H1 (cell line): ENCODE data around the gene ACTR8. TPM values are rescaled to one million over a fixed set of nuclear protein-coding genes. Genes with fewer than 3 reads are reported as not detected.

Experiments used
- FOSL1 ChIP-seq: IDR thresholded peaks from 2 replicates; pipeline ENCODE4 v1.6.1; 2011; ENCODE audit warnings: mild to moderate bottlenecking, low read depth, low read length, moderate library complexity; ENCODE audit not compliant: insufficient read depth
- JUN ChIP-seq: IDR thresholded peaks from 2 replicates; pipeline ENCODE4 v1.6.1; 2011; ENCODE audit warnings: low read depth, mild to moderate bottlenecking, improper control_type of control experiment, low read length
- PHF8 ChIP-seq: fragments of 200-600 bp; sonication (generic); conservative IDR thresholded peaks from 2 replicates; pipeline ENCODE4 v1.7.1; 2012; ENCODE audit warnings: low read depth, mild to moderate bottlenecking, inconsistent platforms, low read length, moderate library complexity
- RNF2 ChIP-seq: fragments of 200-900, 300-1000 bp; sonication (generic); IDR thresholded peaks from 2 replicates; pipeline ENCODE4 v1.7.1; 2016; ENCODE audit warnings: borderline replicate concordance, low read depth, mild to moderate bottlenecking, antibody characterized with exemption, low read length; ENCODE audit not compliant: poor library complexity, severe bottlenecking; ENCODE audit errors: missing control alignments
- SP1 ChIP-seq: IDR thresholded peaks from 2 replicates; pipeline ENCODE4 v1.6.1; 2011; ENCODE audit warnings: low read depth, low read length
- ZNF274 ChIP-seq: IDR thresholded peaks from 2 replicates; pipeline ENCODE4 v1.7.0; 2012; ENCODE audit warnings: low read length, borderline replicate concordance; ENCODE audit errors: extremely low read depth
- polyA plus RNA-seq, 7 experiments: library from polyadenylated mRNA; depleted of rRNA in 3 of 7; stranded (reverse) in 5 of 7; unstranded in 2 of 7; fragments of >200 nt in 5 of 7; fragments of 200-250 nt in 2 of 7; gene quantifications; 1 replicate in 5 of 7; 2 replicates in 1 of 7; 4 replicates in 1 of 7; pipeline versions ENCODE4 v1.2.1 to v1.2.3, GENCODE V29; 2011 to 2013; ENCODE audit warnings: missing spikeins in 2 of 7, mixed read lengths in 2 of 7
- total RNA-seq: library from RNA; stranded (reverse); fragmentation: NEBNext Ultra II Directional; extraction: Animal tissue kit (Norgen Biotek cat#: 25700); gene quantifications from 2 replicates; pipeline ENCODE4 v1.2.1, GENCODE V29; 2021
- TF ChIP-seq, protein P1 (sequence below): fragments of 300-600 bp; sonication (generic); IDR thresholded peaks from 2 replicates; pipeline ENCODE4 v1.7.1; 2012; ENCODE audit warnings: low read length, moderate library complexity, mild to moderate bottlenecking, inconsistent platforms; ENCODE audit not compliant: insufficient replicate concordance

ACTR8 gene
- total and polyA plus RNA-seq, 2 of the 8 experiments (the other 6 are each of a cell fraction or from before 2014, with no cell fraction given) = 8.3 to 26.9 TPM

DNA sequence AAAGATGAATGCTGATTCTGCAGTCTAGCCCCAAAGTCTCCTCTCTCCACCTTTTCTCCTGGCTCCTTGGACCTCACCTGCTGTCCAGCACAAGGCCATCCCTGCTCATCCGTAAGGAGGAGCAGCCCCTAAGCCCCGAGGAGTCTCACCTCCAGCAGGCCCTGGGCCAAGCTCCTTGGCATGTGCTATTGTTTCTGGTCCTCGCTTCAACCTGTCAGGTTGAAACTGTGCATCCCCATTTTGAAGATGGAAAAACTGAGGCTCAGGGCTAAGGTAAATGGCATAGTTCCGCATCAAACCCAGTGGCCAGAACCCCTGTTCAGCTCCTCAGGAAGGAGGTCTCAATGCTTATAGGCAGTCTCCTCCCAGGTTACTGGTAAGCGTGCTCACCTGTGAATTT lies 61.9 kb downstream of the ACTR8 start (continued):
- TF ChIP-seq, protein P1, sequence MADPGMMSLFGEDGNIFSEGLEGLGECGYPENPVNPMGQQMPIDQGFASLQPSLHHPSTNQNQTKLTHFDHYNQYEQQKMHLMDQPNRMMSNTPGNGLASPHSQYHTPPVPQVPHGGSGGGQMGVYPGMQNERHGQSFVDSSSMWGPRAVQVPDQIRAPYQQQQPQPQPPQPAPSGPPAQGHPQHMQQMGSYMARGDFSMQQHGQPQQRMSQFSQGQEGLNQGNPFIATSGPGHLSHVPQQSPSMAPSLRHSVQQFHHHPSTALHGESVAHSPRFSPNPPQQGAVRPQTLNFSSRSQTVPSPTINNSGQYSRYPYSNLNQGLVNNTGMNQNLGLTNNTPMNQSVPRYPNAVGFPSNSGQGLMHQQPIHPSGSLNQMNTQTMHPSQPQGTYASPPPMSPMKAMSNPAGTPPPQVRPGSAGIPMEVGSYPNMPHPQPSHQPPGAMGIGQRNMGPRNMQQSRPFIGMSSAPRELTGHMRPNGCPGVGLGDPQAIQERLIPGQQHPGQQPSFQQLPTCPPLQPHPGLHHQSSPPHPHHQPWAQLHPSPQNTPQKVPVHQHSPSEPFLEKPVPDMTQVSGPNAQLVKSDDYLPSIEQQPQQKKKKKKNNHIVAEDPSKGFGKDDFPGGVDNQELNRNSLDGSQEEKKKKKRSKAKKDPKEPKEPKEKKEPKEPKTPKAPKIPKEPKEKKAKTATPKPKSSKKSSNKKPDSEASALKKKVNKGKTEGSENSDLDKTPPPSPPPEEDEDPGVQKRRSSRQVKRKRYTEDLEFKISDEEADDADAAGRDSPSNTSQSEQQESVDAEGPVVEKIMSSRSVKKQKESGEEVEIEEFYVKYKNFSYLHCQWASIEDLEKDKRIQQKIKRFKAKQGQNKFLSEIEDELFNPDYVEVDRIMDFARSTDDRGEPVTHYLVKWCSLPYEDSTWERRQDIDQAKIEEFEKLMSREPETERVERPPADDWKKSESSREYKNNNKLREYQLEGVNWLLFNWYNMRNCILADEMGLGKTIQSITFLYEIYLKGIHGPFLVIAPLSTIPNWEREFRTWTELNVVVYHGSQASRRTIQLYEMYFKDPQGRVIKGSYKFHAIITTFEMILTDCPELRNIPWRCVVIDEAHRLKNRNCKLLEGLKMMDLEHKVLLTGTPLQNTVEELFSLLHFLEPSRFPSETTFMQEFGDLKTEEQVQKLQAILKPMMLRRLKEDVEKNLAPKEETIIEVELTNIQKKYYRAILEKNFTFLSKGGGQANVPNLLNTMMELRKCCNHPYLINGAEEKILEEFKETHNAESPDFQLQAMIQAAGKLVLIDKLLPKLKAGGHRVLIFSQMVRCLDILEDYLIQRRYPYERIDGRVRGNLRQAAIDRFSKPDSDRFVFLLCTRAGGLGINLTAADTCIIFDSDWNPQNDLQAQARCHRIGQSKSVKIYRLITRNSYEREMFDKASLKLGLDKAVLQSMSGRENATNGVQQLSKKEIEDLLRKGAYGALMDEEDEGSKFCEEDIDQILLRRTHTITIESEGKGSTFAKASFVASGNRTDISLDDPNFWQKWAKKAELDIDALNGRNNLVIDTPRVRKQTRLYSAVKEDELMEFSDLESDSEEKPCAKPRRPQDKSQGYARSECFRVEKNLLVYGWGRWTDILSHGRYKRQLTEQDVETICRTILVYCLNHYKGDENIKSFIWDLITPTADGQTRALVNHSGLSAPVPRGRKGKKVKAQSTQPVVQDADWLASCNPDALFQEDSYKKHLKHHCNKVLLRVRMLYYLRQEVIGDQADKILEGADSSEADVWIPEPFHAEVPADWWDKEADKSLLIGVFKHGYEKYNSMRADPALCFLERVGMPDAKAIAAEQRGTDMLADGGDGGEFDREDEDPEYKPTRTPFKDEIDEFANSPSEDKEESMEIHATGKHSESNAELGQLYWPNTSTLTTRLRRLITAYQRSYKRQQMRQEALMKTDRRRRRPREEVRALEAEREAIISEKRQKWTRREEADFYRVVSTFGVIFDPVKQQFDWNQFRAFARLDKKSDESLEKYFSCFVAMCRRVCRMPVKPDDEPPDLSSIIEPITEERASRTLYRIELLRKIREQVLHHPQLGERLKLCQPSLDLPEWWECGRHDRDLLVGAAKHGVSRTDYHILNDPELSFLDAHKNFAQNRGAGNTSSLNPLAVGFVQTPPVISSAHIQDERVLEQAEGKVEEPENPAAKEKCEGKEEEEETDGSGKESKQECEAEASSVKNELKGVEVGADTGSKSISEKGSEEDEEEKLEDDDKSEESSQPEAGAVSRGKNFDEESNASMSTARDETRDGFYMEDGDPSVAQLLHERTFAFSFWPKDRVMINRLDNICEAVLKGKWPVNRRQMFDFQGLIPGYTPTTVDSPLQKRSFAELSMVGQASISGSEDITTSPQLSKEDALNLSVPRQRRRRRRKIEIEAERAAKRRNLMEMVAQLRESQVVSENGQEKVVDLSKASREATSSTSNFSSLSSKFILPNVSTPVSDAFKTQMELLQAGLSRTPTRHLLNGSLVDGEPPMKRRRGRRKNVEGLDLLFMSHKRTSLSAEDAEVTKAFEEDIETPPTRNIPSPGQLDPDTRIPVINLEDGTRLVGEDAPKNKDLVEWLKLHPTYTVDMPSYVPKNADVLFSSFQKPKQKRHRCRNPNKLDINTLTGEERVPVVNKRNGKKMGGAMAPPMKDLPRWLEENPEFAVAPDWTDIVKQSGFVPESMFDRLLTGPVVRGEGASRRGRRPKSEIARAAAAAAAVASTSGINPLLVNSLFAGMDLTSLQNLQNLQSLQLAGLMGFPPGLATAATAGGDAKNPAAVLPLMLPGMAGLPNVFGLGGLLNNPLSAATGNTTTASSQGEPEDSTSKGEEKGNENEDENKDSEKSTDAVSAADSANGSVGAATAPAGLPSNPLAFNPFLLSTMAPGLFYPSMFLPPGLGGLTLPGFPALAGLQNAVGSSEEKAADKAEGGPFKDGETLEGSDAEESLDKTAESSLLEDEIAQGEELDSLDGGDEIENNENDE = no peak
- TF ChIP-seq PHF8 = no peak
- TF ChIP-seq SP1 = no peak
- TF ChIP-seq JUN = no peak
- no peak for TF ChIP-seq RNF2
- TF ChIP-seq FOSL1 = no peak
- TF ChIP-seq ZNF274 = no peak
